Head of caudate nucleus (tissue), 42 donors: ENCODE results near the gene KIF21A.
"Not testable (repeated sequence)": the region's sequence is repeated elsewhere in the genome, so short reads cannot be mapped to it uniquely, and the experiment has no call there.

Experiments
- DNase-seq, 42 donors: peaks; one replicate each; pipeline versions ENCODE4 v3.0.0 to v3.0.0-alpha.2; 2020 to 2021; ENCODE audit warnings: mixed read lengths in 7 of 42
- intact Hi-C: fragments of 100-400 bp; cut with DNase I; formaldehyde crosslinking; loops from one replicate; pipeline ENCODE4 v1.15.0; 2022

Gene KIF21A

GRCh38 chr12:39443081-39443928 is at the start of gene KIF21A:
Gene KIF21A, minus strand, starts transcription at chr12:39443120. Its CDS starts 150 bp downstream, at chr12:39442970.
- intact Hi-C loops, result loop anchor here (5.0 kb wide), 1 partner anchor 36 kb away; no protein-coding TSS in a partner anchor
- peak; percentile 64 to 94 (median 89) for DNase-seq

GRCh38 chr12:39490500-39491282 is 47.8 kb upstream of the KIF21A start:
- intact Hi-C loops, result no loop called here
- DNase-seq, result no peak

GRCh38 chr12:39483597-39483996 is 40.7 kb upstream of the KIF21A start:
- no peak for DNase-seq
- intact Hi-C loops, result no loop called here

GRCh38 chr12:39483042-39483441 is 40.1 kb upstream of the KIF21A start:
- intact Hi-C loops, result no loop called here
- DNase-seq, result no peak

- intact Hi-C loops, result no loop called here
- no peak for DNase-seq
Measured at GRCh38 chr12:39476894-39477293, 34.0 kb upstream of the KIF21A start.

- intact Hi-C loops, result no loop called here
- DNase-seq, result no peak
Measured at GRCh38 chr12:39476121-39476520, 33.2 kb upstream of the KIF21A start.

GRCh38 chr12:39475136-39475535 is 32.2 kb upstream of the KIF21A start:
- DNase-seq, intact Hi-C loops: not testable (repeated sequence)

GRCh38 chr12:39467432-39467870 is 24.5 kb upstream of the KIF21A start:
- no peak for DNase-seq

GRCh38 chr12:39464976-39465695 is 22.2 kb upstream of the KIF21A start:
- intact Hi-C loops, result no loop called here
- no peak for DNase-seq

More at GRCh38 chr12:39467432-39467870, 24.5 kb upstream of the KIF21A start:
- intact Hi-C loops, result no loop called here

GRCh38 chr12:39461059-39461458 is 18.1 kb upstream of the KIF21A start:
- intact Hi-C loops, result no loop called here
- no peak for DNase-seq

- intact Hi-C loops, result no loop called here
- DNase-seq, result no peak
Measured at GRCh38 chr12:39459027-39459434, 16.1 kb upstream of the KIF21A start.

- DNase-seq, result peak in 4 of 42 donors; percentile 5 to 42 (median 22)
- intact Hi-C loops, result no loop called here
Measured at GRCh38 chr12:39451977-39452376, 9.1 kb upstream of the KIF21A start.

- intact Hi-C loops, result no loop called here
- no peak for DNase-seq
Measured at GRCh38 chr12:39448038-39448437, 5.1 kb upstream of the KIF21A start.

GRCh38 chr12:39443929-39444209 is 949 bp upstream of the KIF21A start:
- DNase-seq, result no peak
- intact Hi-C loops, result loop anchor here (5.0 kb wide), 1 partner anchor 37 kb away; no protein-coding TSS in a partner anchor

- intact Hi-C loops, result loop anchor here (5.0 kb wide), 1 partner anchor 35 kb away; no protein-coding TSS in a partner anchor
- DNase-seq, result peak in 2 of 42 donors; percentile 4 to 6
Measured at GRCh38 chr12:39442831-39443080, 164 bp downstream of the KIF21A start.

GRCh38 chr12:39441963-39442830 is 723 bp downstream of the KIF21A start:
- intact Hi-C loops, result loop anchor here (5.0 kb wide), 1 partner anchor 35 kb away; no protein-coding TSS in a partner anchor

GRCh38 chr12:39441189-39441962 is 1.5 kb downstream of the KIF21A start:
- DNase-seq, result no peak
- intact Hi-C loops, result loop anchor here (5.0 kb wide), 1 partner anchor 34 kb away; no protein-coding TSS in a partner anchor

More at GRCh38 chr12:39441963-39442830, 723 bp downstream of the KIF21A start:
- DNase-seq, result peak; percentile 53 to 87 (median 69)

- DNase-seq, result peak in 6 of 42 donors; percentile 2 to 21 (median 10)
- intact Hi-C loops, result loop anchor here (5.0 kb wide), 1 partner anchor 33 kb away; no protein-coding TSS in a partner anchor
Measured at GRCh38 chr12:39440781-39441180, 2.1 kb downstream of the KIF21A start.
